ACC112 (cell line): ENCODE measurements around the gene KCNJ1.

Source experiments
- H2AFZ ChIP-seq: fragments of 200-600 bp; sonication (generic); one replicate; pipeline ENCODE4 v1.6.0; 2017; ENCODE audit warnings: antibody characterized with exemption, low read length; ENCODE audit not compliant: unreplicated experiment
- H3K27ac ChIP-seq: fragments of 200-600 bp; sonication (generic); 2 replicates; pipeline ENCODE4 v1.5.1; 2014; ENCODE audit warnings: low read depth, mild to moderate bottlenecking, antibody characterized with exemption, low read length, moderate library complexity
- H3K27me3 ChIP-seq: fragments of 200-600 bp; sonication (generic); 2 replicates; pipeline ENCODE4 v1.6.1; 2014; ENCODE audit warnings: mild to moderate bottlenecking, antibody characterized with exemption, low read length, moderate library complexity, mixed read lengths; ENCODE audit not compliant: insufficient read depth
- H3K36me3 ChIP-seq: fragments of 200-600 bp; sonication (generic); 2 replicates; pipeline ENCODE4 v1.6.1; 2016; ENCODE audit warnings: mild to moderate bottlenecking, antibody characterized with exemption, low read length, moderate library complexity, mixed read lengths; ENCODE audit not compliant: insufficient read depth
- H3K4me1 ChIP-seq: fragments of 200-600 bp; sonication (generic); one replicate; pipeline ENCODE4 v1.6.1; 2016; ENCODE audit warnings: low read length, mixed read lengths; ENCODE audit not compliant: insufficient read depth, unreplicated experiment, control insufficient read depth
- H3K4me3 ChIP-seq: fragments of 200-600 bp; sonication (generic); 2 replicates; pipeline ENCODE4 v1.5.1; 2014; ENCODE audit warnings: mild to moderate bottlenecking, low read depth, low read length
- H3K79me2 ChIP-seq: fragments of 200-600 bp; sonication (generic); one replicate; pipeline ENCODE4 v1.6.0; 2016; ENCODE audit warnings: low read length; ENCODE audit not compliant: control insufficient read depth, unreplicated experiment, insufficient read depth

KCNJ1 gene

GRCh38 chr11:128867277-128867676 lies at the start of gene KCNJ1:
Gene KCNJ1, minus strand, starts transcription at chr11:128867296. Its CDS starts 27,053 bp downstream, at chr11:128840243.
- H3K36me3 ChIP-seq: no peaks in the 10 kb centered on the region
- H2AFZ ChIP-seq: no peak within 1 kb of the TSS
- H3K4me3 ChIP-seq: no peak within 1 kb of the TSS
- no peaks in the 10 kb centered on the region for H3K79me2 ChIP-seq
- H3K4me1 ChIP-seq: peaks cover 14% of the 10 kb centered on the region
- peaks cover 17% of the 10 kb centered on the region for H3K27me3 ChIP-seq
- no peak within 1 kb of the TSS for H3K27ac ChIP-seq

GRCh38 chr11:128916681-128917080 lies 49.6 kb upstream of the KCNJ1 start:
- peaks cover 36% of the 10 kb centered on the region for H3K27me3 ChIP-seq
- no peaks in the 10 kb centered on the region for H3K4me1 ChIP-seq
- H3K4me3 ChIP-seq: no peak overlapping the region
- H3K79me2 ChIP-seq: no peaks in the 10 kb centered on the region
- no peak overlapping the region for H2AFZ ChIP-seq
- H3K36me3 ChIP-seq: no peaks in the 10 kb centered on the region
- no peak overlapping the region for H3K27ac ChIP-seq

DNA sequence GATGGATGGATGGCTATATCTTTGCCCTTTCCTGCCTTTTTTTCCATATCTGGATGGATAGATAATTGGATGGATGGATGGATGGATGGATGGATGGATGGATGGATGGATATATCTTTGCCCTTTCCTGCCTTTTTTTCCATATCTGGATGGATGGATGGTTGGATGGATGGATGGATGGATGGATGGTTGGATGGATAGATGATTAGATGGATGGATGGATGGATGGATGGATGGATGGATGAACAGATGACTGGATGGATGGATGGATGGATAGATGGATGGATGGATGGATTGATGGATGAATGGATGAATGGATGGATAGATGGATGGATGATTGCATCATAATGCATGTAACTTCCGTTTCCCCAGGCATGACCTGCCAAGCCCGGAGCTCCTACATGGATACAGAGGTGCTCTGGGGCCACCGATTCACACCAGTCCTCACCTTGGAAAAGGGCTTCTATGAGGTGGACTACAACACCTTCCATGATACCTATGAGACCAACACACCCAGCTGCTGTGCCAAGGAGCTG lies 49.0 kb upstream of the KCNJ1 start:
- H3K27ac ChIP-seq: no peak overlapping the region
- no peaks in the 10 kb centered on the region for H3K36me3 ChIP-seq
- H3K4me3 ChIP-seq: no peak overlapping the region
- H3K4me1 ChIP-seq: no peaks in the 10 kb centered on the region
- peaks cover 35% of the 10 kb centered on the region for H3K27me3 ChIP-seq
- H2AFZ ChIP-seq: no peak overlapping the region
- no peaks in the 10 kb centered on the region for H3K79me2 ChIP-seq

GRCh38 chr11:128915149-128915521 lies 48.0 kb upstream of the KCNJ1 start:
- no peaks in the 10 kb centered on the region for H3K4me1 ChIP-seq
- no peak overlapping the region for H3K4me3 ChIP-seq
- peaks cover 27% of the 10 kb centered on the region for H3K27me3 ChIP-seq
- H3K79me2 ChIP-seq: no peaks in the 10 kb centered on the region
- H3K27ac ChIP-seq: no peak overlapping the region
- no peaks in the 10 kb centered on the region for H3K36me3 ChIP-seq
- H2AFZ ChIP-seq: no peak overlapping the region

DNA sequence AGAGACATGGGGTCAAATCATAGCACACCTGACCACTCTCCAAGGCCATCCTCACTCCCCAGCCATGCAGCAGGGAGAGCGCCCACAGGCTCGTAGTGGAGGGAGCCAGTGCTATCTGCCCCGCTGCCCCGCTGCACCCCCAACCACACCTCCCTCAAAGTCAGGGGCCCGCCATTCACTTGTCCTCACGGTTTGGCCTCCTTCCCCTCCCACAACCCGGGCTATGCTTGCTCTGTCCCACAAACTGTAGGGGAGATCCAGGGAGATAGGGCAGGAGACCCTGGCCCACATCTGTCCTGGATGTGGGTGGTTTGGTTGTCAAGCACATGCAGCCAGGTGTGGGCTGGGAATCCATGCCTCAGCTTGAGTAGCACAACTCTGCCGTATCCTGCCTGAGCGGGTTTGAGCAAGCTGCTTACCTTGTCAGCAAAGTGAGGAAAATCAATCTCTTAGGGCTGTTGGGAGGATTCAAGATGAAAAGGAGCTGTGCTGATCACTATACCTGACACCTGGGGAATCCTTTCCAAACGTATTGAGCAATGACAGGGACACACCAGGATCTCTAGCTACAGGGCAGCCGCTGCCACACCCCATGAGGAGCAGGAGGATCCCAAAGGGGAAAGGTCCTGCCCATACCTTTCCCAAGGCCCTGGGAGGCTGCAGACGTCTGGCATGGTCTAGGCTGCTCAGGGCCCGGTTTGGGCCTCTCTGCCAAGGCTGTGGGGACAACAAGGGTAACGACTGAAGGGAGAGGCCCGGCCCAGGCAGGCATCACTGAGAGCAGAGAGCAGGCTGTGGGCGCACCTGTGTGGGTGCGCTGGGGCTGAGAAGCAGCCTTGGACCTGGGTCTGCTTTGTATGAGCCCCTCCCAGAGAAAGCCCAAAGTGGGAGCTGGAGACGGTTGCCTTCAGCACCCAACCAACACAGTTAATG lies 47.4 kb upstream of the KCNJ1 start:
- Histone ChIP-seq H3K79me2 (no peaks in the 10 kb centered on the region), H3K4me1 (no peaks in the 10 kb centered on the region), H3K27ac (no peak overlapping the region), H3K4me3 (no peak overlapping the region), H3K36me3 (no peaks in the 10 kb centered on the region), H2AFZ (no peak overlapping the region), H3K27me3 (peaks cover 22% of the 10 kb centered on the region; the same call in 1 of the 2 replicates)

GRCh38 chr11:128913806-128914205 lies 46.7 kb upstream of the KCNJ1 start:
- H3K27me3 ChIP-seq: peaks cover 22% of the 10 kb centered on the region; the same call in 1 of the 2 replicates
- H3K27ac ChIP-seq: no peak overlapping the region

DNA sequence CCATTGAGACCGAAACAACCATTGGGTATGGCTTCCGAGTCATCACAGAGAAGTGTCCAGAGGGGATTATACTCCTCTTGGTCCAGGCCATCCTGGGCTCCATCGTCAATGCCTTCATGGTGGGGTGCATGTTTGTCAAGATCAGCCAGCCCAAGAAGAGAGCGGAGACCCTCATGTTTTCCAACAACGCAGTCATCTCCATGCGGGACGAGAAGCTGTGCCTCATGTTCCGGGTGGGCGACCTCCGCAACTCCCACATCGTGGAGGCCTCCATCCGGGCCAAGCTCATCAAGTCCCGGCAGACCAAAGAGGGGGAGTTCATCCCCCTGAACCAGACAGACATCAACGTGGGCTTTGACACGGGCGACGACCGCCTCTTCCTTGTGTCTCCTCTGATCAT lies 44.6 kb upstream of the KCNJ1 start:
- H3K27ac ChIP-seq: no peak overlapping the region
- no peak overlapping the region for H2AFZ ChIP-seq
- H3K36me3 ChIP-seq: no peaks in the 10 kb centered on the region
- peaks cover 22% of the 10 kb centered on the region; the same call in 1 of the 2 replicates for H3K27me3 ChIP-seq
- H3K79me2 ChIP-seq: no peaks in the 10 kb centered on the region
- no peak overlapping the region for H3K4me3 ChIP-seq
- H3K4me1 ChIP-seq: peaks cover 19% of the 10 kb centered on the region

More at GRCh38 chr11:128913806-128914205, 46.7 kb upstream of the KCNJ1 start:
- Histone ChIP-seq H3K4me3 (no peak overlapping the region), H3K79me2 (no peaks in the 10 kb centered on the region), H3K36me3 (no peaks in the 10 kb centered on the region), H3K4me1 (peaks cover 5% of the 10 kb centered on the region), H2AFZ (no peak overlapping the region)

- H3K79me2 ChIP-seq: no peaks in the 10 kb centered on the region
- no peak overlapping the region for H3K27ac ChIP-seq
- H3K27me3 ChIP-seq: peaks cover 22% of the 10 kb centered on the region; the same call in 1 of the 2 replicates
- H2AFZ ChIP-seq: no peak overlapping the region
- no peaks in the 10 kb centered on the region for H3K36me3 ChIP-seq
- peaks cover 19% of the 10 kb centered on the region for H3K4me1 ChIP-seq
- H3K4me3 ChIP-seq: no peak overlapping the region
Observed at GRCh38 chr11:128911239-128911638, 44.1 kb upstream of the KCNJ1 start.

- H3K4me3 ChIP-seq: no peak overlapping the region
- H2AFZ ChIP-seq: no peak overlapping the region
- H3K36me3 ChIP-seq: no peaks in the 10 kb centered on the region
- H3K27ac ChIP-seq: no peak overlapping the region
- no peaks in the 10 kb centered on the region for H3K79me2 ChIP-seq
- peaks cover 22% of the 10 kb centered on the region; the same call in 1 of the 2 replicates for H3K27me3 ChIP-seq
- H3K4me1 ChIP-seq: peaks cover 19% of the 10 kb centered on the region
Observed at GRCh38 chr11:128910576-128910975, 43.5 kb upstream of the KCNJ1 start.

GRCh38 chr11:128909438-128910125 lies 42.5 kb upstream of the KCNJ1 start:
- Histone ChIP-seq H3K27me3 (peaks cover 14% of the 10 kb centered on the region; the same call in 1 of the 2 replicates), H3K4me3 (no peak overlapping the region), H3K79me2 (no peaks in the 10 kb centered on the region), H3K27ac (no peak overlapping the region), H3K4me1 (peaks cover 19% of the 10 kb centered on the region), H3K36me3 (no peaks in the 10 kb centered on the region), H2AFZ (no peak overlapping the region)
